Measurements from ENCODE around the gene AIF1L. TPM values are rescaled to one million over a fixed set of nuclear protein-coding genes. Genes with fewer than 3 reads are reported as not detected.
A peak's percentile ranks its signal among the peaks of the same experiment; 100 is the strongest.

The AIF1L gene
- total RNA-seq, 2 donors from 2014 or later: not detected

- H3K9me3 Mint-ChIP-seq: no peaks in the 10 kb centered on the region
- H3K4me1 Mint-ChIP-seq (ENCODE audit: low read depth in 2 of 2): no peaks in the 10 kb centered on the region
- ATAC-seq (no peak), DNase-seq (ENCODE audit: low spot score) (no peak)
- no peak overlapping the region for H3K27ac Mint-ChIP-seq
- H3K36me3 Mint-ChIP-seq: no peaks in the 10 kb centered on the region
- no peak overlapping the region for H3K4me3 Mint-ChIP-seq
- peaks cover 2 to 6% of the 10 kb centered on the region in 2 donors for H3K27me3 Mint-ChIP-seq
Measured at GRCh38 chr9:131087354-131087893, 8.9 kb upstream of the AIF1L start.

DNA sequence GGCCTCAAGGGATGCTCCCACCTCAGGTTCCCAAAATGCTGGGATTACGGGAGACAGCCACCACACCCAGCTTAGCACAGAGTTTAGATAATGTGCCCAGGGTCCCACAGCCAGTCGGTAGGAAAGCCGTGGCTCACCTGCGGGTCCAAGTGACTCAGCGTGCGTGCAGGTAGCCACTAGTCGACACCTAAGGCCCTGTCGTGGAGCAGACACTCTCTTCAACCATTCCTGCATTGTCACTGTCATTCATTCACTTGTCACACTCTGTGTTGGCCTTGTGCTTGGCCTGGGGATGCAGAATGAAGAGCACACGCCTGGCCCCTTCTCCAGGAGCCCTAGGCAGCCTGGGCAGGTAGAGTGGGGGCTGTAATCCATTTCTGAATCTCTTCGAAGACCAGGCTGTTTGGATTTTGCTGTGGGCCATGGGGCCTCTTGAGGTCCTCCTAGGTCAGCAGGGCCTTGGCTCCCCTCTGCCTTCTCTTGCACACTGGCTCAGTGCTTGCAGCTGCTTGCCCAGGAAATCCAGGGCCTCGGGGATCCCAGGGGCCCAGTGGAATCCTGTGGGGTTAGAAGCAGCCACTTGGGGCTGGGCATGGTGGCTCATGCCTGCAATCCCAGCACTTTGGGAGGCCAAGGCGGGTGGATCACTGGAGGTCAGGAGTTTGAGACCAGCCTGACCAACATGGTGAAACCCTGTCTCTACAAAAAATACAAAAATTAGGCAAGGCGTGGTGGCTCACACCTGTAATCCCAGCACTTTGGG is 6.1 kb upstream of the AIF1L start:
- H3K4me3 Mint-ChIP-seq: no peak overlapping the region
- no peak overlapping the region for H3K27ac Mint-ChIP-seq
- no peaks in the 10 kb centered on the region for H3K9me3 Mint-ChIP-seq
- no peaks in the 10 kb centered on the region for H3K36me3 Mint-ChIP-seq
- ATAC-seq (no peak), DNase-seq (ENCODE audit: low spot score) (no peak)
- peaks cover 6 to 13% of the 10 kb centered on the region in 2 donors for H3K27me3 Mint-ChIP-seq
- H3K4me1 Mint-ChIP-seq (ENCODE audit: low read depth in 2 of 2): no peaks in the 10 kb centered on the region

GRCh38 chr9:131091352-131091992 is 4.9 kb upstream of the AIF1L start:
- Mint-ChIP-seq H3K27ac (no peak overlapping the region), H3K9me3 (no peaks in the 10 kb centered on the region), H3K36me3 (no peaks in the 10 kb centered on the region), H3K4me1 (ENCODE audit: low read depth in 2 of 2) (peaks cover 0 to 3% of the 10 kb centered on the region in 2 donors), H3K4me3 (no peak overlapping the region), H3K27me3 (peaks cover 12 to 19% of the 10 kb centered on the region in 2 donors)
- ATAC-seq (no peak), DNase-seq (ENCODE audit: low spot score) (no peak)

- H3K4me3 Mint-ChIP-seq: no peak overlapping the region
- H3K36me3 Mint-ChIP-seq: no peaks in the 10 kb centered on the region
Measured at GRCh38 chr9:131092030-131092429, 4.3 kb upstream of the AIF1L start.

GRCh38 chr9:131092548-131093440 is 3.5 kb upstream of the AIF1L start:
- ATAC-seq: no peak
- no peak for DNase-seq (ENCODE audit: low spot score)
- peaks cover 20 to 27% of the 10 kb centered on the region in 2 donors for H3K27me3 Mint-ChIP-seq
- H3K4me1 Mint-ChIP-seq (ENCODE audit: low read depth in 2 of 2): peaks cover 3 to 5% of the 10 kb centered on the region in 2 donors
- no peaks in the 10 kb centered on the region for H3K36me3 Mint-ChIP-seq
- no peaks in the 10 kb centered on the region for H3K9me3 Mint-ChIP-seq
- H3K27ac Mint-ChIP-seq: no peak overlapping the region
- H3K4me3 Mint-ChIP-seq: no peak overlapping the region

More at GRCh38 chr9:131092030-131092429, 4.3 kb upstream of the AIF1L start:
- ATAC-seq: no peak
- Mint-ChIP-seq H3K4me1 (ENCODE audit: low read depth in 2 of 2) (peaks cover 0 to 3% of the 10 kb centered on the region in 2 donors), H3K27me3 (peaks cover 14 to 20% of the 10 kb centered on the region in 2 donors), H3K27ac (no peak overlapping the region), H3K9me3 (no peaks in the 10 kb centered on the region)
- DNase-seq (ENCODE audit: low spot score): no peak

DNA sequence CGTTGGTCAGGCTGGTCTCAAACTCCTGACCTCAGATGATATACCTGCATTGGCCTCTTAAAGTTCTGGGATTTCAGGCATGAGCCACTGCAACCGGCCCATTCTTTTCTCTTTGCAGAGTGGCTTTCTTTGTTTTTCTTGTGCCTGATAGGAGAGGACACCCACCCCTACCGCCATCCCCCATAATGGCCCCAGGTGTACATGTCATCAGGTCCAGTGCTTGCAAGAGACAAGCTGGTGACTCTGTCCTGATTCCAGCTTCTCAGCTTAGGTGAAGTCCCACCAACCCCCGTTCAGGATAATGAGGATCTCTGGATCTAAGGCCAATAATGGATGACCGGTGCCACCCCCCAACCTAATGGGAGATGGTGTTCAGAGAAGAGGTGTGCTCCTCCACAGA is 2.3 kb upstream of the AIF1L start:
- ATAC-seq (no peak), DNase-seq (ENCODE audit: low spot score) (no peak)
- Mint-ChIP-seq H3K9me3 (no peaks in the 10 kb centered on the region), H3K27ac (no peak overlapping the region), H3K36me3 (no peaks in the 10 kb centered on the region), H3K4me3 (no peak overlapping the region), H3K4me1 (ENCODE audit: low read depth in 2 of 2) (peaks cover 3 to 5% of the 10 kb centered on the region in 2 donors), H3K27me3 (peaks cover 21 to 27% of the 10 kb centered on the region in 2 donors)

GRCh38 chr9:131094622-131095021 is 1.7 kb upstream of the AIF1L start:
- no peaks in the 10 kb centered on the region for H3K36me3 Mint-ChIP-seq
- no peak overlapping the region for H3K4me3 Mint-ChIP-seq
- no peak for DNase-seq (ENCODE audit: low spot score)
- ATAC-seq: no peak
- H3K27ac Mint-ChIP-seq: no peak overlapping the region
- H3K9me3 Mint-ChIP-seq: no peaks in the 10 kb centered on the region
- peaks cover 23 to 27% of the 10 kb centered on the region in 2 donors for H3K27me3 Mint-ChIP-seq
- H3K4me1 Mint-ChIP-seq (ENCODE audit: low read depth in 2 of 2): peaks cover 3 to 5% of the 10 kb centered on the region in 2 donors

DNA sequence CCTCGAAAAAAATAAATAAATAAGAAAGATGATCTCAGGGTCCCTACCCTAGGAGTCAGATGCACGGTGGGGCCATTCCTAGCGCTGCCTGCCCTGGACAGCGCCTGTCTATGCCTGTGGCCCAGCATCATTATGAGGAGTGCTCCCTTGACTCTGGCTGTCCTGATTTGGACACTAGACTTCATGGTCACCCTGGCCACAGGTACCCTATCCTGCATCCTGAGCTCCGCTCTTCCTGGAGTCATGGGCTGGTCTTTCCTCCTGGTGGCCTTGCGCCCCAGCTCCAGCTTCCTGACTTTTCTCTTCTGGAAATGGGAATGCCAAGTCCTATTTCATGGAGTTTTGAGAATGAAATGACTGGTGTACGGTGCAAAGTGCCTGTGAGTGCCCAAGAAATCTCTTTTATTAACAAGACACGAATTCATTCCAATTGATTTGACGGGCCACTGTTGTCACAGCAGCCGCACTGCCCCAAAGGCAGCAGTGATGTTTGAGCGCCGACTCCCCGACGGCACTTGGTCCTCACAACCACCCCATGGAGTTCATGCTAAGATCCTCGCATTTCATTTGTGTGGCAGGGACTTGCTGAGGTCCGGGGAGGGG is 564 bp upstream of the AIF1L start:
- H3K27ac Mint-ChIP-seq: no peak overlapping the region
- H3K9me3 Mint-ChIP-seq: no peaks in the 10 kb centered on the region

GRCh38 chr9:131097126-131097947 is 1.0 kb downstream of the AIF1L start:
- Mint-ChIP-seq H3K4me3 (no peak overlapping the region), H3K27ac (no peak overlapping the region), H3K4me1 (ENCODE audit: low read depth in 2 of 2) (peaks cover 3 to 5% of the 10 kb centered on the region in 2 donors), H3K27me3 (peaks cover 23 to 27% of the 10 kb centered on the region in 2 donors), H3K36me3 (no peaks in the 10 kb centered on the region), H3K9me3 (no peaks in the 10 kb centered on the region)
- ATAC-seq (no peak), DNase-seq (ENCODE audit: low spot score) (no peak)

More for the DNA sequence above, 564 bp upstream of the AIF1L start:
- DNase-seq (ENCODE audit: low spot score) (no peak), ATAC-seq (no peak)
- H3K36me3 Mint-ChIP-seq: no peaks in the 10 kb centered on the region
- peak overlapping the region; percentile 32 for H3K4me3 Mint-ChIP-seq
- peaks cover 23 to 27% of the 10 kb centered on the region in 2 donors for H3K27me3 Mint-ChIP-seq
- H3K4me1 Mint-ChIP-seq (ENCODE audit: low read depth in 2 of 2): peaks cover 3 to 5% of the 10 kb centered on the region in 2 donors

GRCh38 chr9:131097948-131098278 is 1.6 kb downstream of the AIF1L start:
- no peaks in the 10 kb centered on the region for H3K9me3 Mint-ChIP-seq
- no peaks in the 10 kb centered on the region for H3K36me3 Mint-ChIP-seq
- H3K27ac Mint-ChIP-seq: no peak overlapping the region
- peaks cover 23 to 27% of the 10 kb centered on the region in 2 donors for H3K27me3 Mint-ChIP-seq
- ATAC-seq (no peak), DNase-seq (ENCODE audit: low spot score) (no peak)
- no peak overlapping the region for H3K4me3 Mint-ChIP-seq
- peaks cover 3 to 5% of the 10 kb centered on the region in 2 donors for H3K4me1 Mint-ChIP-seq (ENCODE audit: low read depth in 2 of 2)

DNA sequence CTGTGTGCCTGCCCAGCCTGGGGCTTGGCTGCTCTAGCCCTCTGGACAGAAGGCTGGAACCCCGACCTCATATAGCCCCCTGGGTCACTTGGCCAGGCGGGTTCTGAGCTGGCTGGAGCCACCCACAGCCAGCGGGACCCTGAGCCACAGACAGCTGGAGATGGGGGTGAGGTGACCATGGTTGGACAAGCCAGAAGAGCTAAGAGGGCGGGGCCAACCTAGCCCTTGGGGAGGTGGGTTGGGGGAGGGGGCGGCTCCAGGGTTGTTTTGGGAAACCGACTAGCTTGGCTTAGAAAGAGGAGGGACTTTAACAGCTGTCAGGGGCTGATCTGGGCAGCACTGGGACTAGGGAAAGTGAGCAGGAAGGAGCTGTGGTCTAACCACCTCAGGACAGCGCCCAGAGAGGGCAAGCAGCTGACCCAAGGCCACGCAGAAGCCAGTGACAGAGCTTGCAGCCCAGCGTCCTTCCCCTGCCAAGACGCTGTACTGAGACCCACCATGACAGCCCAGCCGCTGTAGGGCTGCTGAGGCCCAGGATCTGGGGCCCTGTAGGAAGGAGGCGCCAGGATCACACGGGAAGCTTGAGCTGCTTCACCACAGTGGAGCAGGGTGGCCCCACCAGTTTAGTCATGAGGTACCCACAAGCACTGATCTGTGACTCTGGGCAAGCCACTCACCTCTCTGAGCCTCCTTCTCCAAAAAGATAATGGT is 2.2 kb downstream of the AIF1L start:
- no peak overlapping the region for H3K27ac Mint-ChIP-seq
- no peak for ATAC-seq
- H3K4me1 Mint-ChIP-seq (ENCODE audit: low read depth in 2 of 2): peaks cover 3 to 5% of the 10 kb centered on the region in 2 donors
- peaks cover 23 to 27% of the 10 kb centered on the region in 2 donors for H3K27me3 Mint-ChIP-seq
- H3K4me3 Mint-ChIP-seq: no peak overlapping the region
- DNase-seq (ENCODE audit: low spot score): no peak
- no peaks in the 10 kb centered on the region for H3K36me3 Mint-ChIP-seq
- H3K9me3 Mint-ChIP-seq: no peaks in the 10 kb centered on the region

GRCh38 chr9:131099102-131099606 is 2.8 kb downstream of the AIF1L start:
- Mint-ChIP-seq H3K27me3 (peaks cover 21 to 24% of the 10 kb centered on the region in 2 donors), H3K9me3 (no peaks in the 10 kb centered on the region), H3K36me3 (no peaks in the 10 kb centered on the region), H3K4me1 (ENCODE audit: low read depth in 2 of 2) (peaks cover 3 to 5% of the 10 kb centered on the region in 2 donors), H3K27ac (no peak overlapping the region), H3K4me3 (no peak overlapping the region)
- no peak for ATAC-seq
- DNase-seq (ENCODE audit: low spot score): no peak

Measured in natural killer cell treated with Interleukin-12 subunit alpha and Interleukin-12 subunit beta and Interleukin-15 and Interleukin-18, amount 100 ng/mL, for 72 hours (primary cell).